Loucy (cell line): Measurements from ENCODE around the gene VAV2.

Experiments
- EZH2phosphoT487 ChIP-seq: fragments of 200-600 bp; IDR thresholded peaks from 2 replicates; pipeline ENCODE4 v1.6.1; 2018; ENCODE audit warnings: antibody characterized with exemption, mild to moderate bottlenecking, moderate library complexity, borderline replicate concordance
- TF ChIP-seq, protein P1 (sequence below): fragments of 200-600 bp; sonication (generic); conservative IDR thresholded peaks from 2 replicates; pipeline ENCODE4 v1.5.1; 2014; ENCODE audit warnings: mild to moderate bottlenecking, antibody characterized with exemption, low read length

DNA sequence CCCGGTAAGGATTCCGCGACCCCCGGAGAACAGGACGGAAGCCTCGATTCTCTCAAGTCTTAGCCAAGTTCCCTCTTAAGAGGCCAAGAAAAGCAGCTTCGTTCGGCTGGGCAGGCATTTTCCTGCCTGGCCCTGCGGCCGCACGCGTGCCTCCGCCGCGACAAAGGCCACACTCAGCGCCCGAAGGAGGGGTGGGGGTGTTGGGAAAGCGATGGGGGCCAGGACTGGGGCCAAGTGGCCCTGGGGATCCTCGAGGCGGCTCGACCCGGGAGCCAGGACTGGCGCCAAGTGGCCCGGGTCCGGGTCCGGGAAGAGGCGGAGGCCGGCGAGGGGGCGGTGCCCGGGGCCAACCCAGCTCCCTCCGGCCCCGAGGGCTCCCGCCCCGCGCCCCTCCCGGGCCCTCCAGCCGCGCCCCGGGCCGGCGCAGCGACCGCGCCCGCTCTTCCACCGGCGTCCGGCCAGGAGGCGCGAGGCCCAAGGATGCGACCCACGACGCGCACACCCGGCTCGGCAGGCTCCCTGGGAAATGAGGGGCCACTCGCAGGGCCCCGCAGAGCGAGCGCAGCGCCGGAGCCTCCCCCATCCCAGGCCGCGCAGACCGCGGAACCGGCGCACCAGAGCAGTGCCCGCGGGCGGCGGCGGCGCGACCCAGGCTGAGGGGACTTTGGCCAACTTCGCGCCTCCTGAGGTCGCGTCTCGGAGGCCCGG lies 756 bp downstream of the VAV2 start:
- TF ChIP-seq, protein P1, sequence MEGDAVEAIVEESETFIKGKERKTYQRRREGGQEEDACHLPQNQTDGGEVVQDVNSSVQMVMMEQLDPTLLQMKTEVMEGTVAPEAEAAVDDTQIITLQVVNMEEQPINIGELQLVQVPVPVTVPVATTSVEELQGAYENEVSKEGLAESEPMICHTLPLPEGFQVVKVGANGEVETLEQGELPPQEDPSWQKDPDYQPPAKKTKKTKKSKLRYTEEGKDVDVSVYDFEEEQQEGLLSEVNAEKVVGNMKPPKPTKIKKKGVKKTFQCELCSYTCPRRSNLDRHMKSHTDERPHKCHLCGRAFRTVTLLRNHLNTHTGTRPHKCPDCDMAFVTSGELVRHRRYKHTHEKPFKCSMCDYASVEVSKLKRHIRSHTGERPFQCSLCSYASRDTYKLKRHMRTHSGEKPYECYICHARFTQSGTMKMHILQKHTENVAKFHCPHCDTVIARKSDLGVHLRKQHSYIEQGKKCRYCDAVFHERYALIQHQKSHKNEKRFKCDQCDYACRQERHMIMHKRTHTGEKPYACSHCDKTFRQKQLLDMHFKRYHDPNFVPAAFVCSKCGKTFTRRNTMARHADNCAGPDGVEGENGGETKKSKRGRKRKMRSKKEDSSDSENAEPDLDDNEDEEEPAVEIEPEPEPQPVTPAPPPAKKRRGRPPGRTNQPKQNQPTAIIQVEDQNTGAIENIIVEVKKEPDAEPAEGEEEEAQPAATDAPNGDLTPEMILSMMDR: no peak
- TF ChIP-seq EZH2phosphoT487: no peak
